Testis (tissue), 2 donors: ENCODE data around the gene SFXN4.

Experiments
- POLR2A ChIP-seq: fragments of 450-650 bp; IDR thresholded peaks from one replicate; pipeline ENCODE4 v1.6.1; 2017; ENCODE audit warnings: antibody characterized with exemption, mild to moderate bottlenecking, moderate library complexity
- TF ChIP-seq, protein P1 (sequence below), 3 experiments: fragments of 450-650 bp in 2 of 3; fragments of 200-600 bp in 1 of 3; sonication (generic) in 1 of 3; IDR thresholded peaks; one replicate each; pipeline ENCODE4 v1.5.1; 2016 to 2019; ENCODE audit warnings: antibody characterized with exemption in 3 of 3, mild to moderate bottlenecking in 2 of 3, moderate library complexity in 1 of 3

DNA sequence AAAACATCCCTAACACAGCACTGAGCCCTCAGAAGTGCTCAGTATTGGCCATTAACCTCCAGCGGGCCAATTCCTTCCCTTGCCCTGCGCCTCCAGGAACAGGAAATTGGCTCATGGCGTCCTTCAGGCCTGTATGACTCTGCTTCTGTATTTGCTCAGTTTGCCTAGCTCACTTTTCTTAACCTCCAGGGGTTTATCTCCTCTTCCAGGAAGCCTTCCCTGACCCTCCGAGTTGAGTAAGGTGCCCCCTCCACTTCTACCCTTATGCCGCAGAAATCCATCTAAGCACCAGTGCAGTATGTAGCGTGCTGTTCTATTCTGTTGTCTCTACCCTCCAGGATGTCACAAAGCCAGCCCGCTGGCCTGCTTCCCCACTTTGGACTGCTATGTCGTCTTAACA is 1.1 kb upstream of the SFXN4 start:
- TF ChIP-seq, protein P1, sequence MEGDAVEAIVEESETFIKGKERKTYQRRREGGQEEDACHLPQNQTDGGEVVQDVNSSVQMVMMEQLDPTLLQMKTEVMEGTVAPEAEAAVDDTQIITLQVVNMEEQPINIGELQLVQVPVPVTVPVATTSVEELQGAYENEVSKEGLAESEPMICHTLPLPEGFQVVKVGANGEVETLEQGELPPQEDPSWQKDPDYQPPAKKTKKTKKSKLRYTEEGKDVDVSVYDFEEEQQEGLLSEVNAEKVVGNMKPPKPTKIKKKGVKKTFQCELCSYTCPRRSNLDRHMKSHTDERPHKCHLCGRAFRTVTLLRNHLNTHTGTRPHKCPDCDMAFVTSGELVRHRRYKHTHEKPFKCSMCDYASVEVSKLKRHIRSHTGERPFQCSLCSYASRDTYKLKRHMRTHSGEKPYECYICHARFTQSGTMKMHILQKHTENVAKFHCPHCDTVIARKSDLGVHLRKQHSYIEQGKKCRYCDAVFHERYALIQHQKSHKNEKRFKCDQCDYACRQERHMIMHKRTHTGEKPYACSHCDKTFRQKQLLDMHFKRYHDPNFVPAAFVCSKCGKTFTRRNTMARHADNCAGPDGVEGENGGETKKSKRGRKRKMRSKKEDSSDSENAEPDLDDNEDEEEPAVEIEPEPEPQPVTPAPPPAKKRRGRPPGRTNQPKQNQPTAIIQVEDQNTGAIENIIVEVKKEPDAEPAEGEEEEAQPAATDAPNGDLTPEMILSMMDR (IDR thresholded peaks at IDR 0.05) = no peak
- TF ChIP-seq POLR2A = no peak
